Endothelial cell (in vitro differentiated cells): ENCODE results near the gene NECTIN1. TPM values are rescaled to one million over a fixed set of nuclear protein-coding genes. Genes with fewer than 3 reads are reported as not detected.

ENCODE experiments used
- DNase-seq: peaks from one replicate; pipeline ENCODE4 v3.0.0; 2021; ENCODE audit warnings: low spot score
- H3K27ac Mint-ChIP-seq: one replicate; pipeline ENCODE4 v1.8.0; 2021; ENCODE audit warnings: mixed read lengths, inconsistent platforms; ENCODE audit not compliant: unreplicated experiment
- H3K27me3 Mint-ChIP-seq: one replicate; pipeline ENCODE4 v1.8.0; 2021; ENCODE audit warnings: mild to moderate bottlenecking, moderate library complexity, mixed read lengths, inconsistent platforms; ENCODE audit not compliant: unreplicated experiment
- H3K36me3 Mint-ChIP-seq: one replicate; pipeline ENCODE4 v1.8.0; 2021; ENCODE audit warnings: mild to moderate bottlenecking, low read depth, mixed read lengths, inconsistent platforms; ENCODE audit not compliant: unreplicated experiment
- H3K4me1 Mint-ChIP-seq: one replicate; pipeline ENCODE4 v1.8.0; 2021; ENCODE audit warnings: mild to moderate bottlenecking, mixed read lengths, inconsistent platforms; ENCODE audit not compliant: unreplicated experiment
- H3K4me3 Mint-ChIP-seq: one replicate; pipeline ENCODE4 v1.8.0; 2021; ENCODE audit warnings: mild to moderate bottlenecking, mixed read lengths, inconsistent platforms; ENCODE audit not compliant: unreplicated experiment
- H3K9me3 Mint-ChIP-seq: one replicate; pipeline ENCODE4 v1.8.0; 2021; ENCODE audit warnings: mixed read lengths, inconsistent platforms; ENCODE audit not compliant: unreplicated experiment
- total RNA-seq: library from RNA; stranded (reverse); fragmentation: NEBNext Ultra II Directional; extraction: Animal tissue kit (Norgen Biotek cat#: 25700); gene quantifications from one replicate; pipeline ENCODE4 v1.2.1, GENCODE V29; 2021; ENCODE audit not compliant: unreplicated experiment
- TF ChIP-seq, protein P1 (sequence below): fragments of 200-600 bp; sonication (generic); IDR thresholded peaks from one replicate; pipeline ENCODE4 v1.5.0; 2021; ENCODE audit warnings: antibody characterized with exemption; ENCODE audit not compliant: unreplicated experiment

NECTIN1 gene
- total RNA-seq, 1 donor from 2014 or later, result 17.9 TPM

DNA sequence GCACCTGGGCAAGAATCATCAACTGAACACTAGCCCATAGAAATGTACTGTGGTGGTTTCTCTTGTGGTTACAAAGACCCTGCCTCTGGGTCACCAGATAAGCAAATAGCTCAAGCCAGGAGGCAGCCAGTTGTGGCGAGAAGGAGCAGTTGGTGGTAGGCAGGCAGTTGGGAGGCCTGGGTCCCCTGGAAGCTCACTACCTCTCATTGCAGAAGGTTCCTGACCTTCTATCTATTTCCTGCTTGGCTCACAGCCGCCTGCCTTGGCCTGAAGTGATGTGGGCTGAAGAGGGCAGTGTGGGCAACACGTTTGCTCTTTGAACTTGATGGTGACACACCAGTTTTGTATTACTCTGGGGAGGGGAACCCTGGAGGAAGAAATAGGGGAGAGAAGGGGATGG lies 34.7 kb downstream of the NECTIN1 start:
- TF ChIP-seq, protein P1, sequence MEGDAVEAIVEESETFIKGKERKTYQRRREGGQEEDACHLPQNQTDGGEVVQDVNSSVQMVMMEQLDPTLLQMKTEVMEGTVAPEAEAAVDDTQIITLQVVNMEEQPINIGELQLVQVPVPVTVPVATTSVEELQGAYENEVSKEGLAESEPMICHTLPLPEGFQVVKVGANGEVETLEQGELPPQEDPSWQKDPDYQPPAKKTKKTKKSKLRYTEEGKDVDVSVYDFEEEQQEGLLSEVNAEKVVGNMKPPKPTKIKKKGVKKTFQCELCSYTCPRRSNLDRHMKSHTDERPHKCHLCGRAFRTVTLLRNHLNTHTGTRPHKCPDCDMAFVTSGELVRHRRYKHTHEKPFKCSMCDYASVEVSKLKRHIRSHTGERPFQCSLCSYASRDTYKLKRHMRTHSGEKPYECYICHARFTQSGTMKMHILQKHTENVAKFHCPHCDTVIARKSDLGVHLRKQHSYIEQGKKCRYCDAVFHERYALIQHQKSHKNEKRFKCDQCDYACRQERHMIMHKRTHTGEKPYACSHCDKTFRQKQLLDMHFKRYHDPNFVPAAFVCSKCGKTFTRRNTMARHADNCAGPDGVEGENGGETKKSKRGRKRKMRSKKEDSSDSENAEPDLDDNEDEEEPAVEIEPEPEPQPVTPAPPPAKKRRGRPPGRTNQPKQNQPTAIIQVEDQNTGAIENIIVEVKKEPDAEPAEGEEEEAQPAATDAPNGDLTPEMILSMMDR, result no peak
- no peak overlapping the region for H3K4me3 Mint-ChIP-seq
- no peaks in the 10 kb centered on the region for H3K36me3 Mint-ChIP-seq
- peaks cover 3% of the 10 kb centered on the region for H3K27me3 Mint-ChIP-seq
- no peak for DNase-seq
- no peaks in the 10 kb centered on the region for H3K9me3 Mint-ChIP-seq
- H3K4me1 Mint-ChIP-seq, result no peaks in the 10 kb centered on the region
- no peak overlapping the region for H3K27ac Mint-ChIP-seq

DNA sequence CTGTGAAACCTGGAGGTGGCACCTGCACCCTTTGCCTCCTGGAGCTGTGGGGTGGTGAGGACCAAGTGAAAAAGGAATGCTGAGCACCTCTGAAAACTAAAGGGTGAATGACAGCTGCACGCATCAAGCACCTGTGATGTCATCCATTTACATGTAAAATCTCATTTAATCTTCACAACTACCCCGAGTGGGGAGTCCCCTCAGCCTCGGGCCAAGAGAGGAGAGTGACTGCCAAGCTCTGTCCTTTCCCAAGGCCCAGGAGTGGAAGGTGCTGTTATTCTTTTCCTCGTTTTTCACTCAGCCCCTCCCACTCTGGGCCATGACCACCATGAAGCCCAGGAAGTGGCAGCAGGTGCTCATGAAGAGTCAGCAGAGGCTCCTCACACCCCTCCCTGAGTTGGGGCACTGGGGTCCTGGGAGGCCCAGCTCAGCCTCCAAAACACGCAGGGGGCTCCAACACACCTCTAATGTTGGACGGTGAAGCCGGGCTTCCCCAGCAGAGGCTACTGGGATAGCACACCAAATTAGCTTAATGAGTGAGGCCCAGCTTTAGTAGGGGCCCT lies 35.7 kb downstream of the NECTIN1 start:
- no peak for DNase-seq
- Mint-ChIP-seq H3K9me3 (no peaks in the 10 kb centered on the region), H3K4me3 (no peak overlapping the region), H3K36me3 (no peaks in the 10 kb centered on the region), H3K4me1 (no peaks in the 10 kb centered on the region), H3K27ac (no peak overlapping the region), H3K27me3 (peaks cover 7% of the 10 kb centered on the region)
- TF ChIP-seq, protein P1, result no peak

DNA sequence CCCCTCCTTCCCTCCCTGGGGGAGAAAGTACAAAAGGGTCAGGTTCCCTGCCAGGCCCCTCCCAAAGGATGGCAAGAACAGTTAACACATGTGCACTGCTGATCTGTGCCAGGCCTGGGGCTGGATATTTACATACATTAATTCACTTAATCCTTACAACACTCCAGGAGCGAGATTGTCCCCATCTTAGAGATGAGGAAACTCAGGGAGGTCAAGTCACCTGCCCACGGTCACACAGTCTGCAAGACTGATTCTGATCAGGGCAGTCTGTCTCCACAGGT lies 36.5 kb downstream of the NECTIN1 start:
- TF ChIP-seq, protein P1, result no peak
- Mint-ChIP-seq H3K9me3 (no peaks in the 10 kb centered on the region), H3K4me3 (no peak overlapping the region), H3K4me1 (peaks cover 2% of the 10 kb centered on the region), H3K36me3 (no peaks in the 10 kb centered on the region), H3K27me3 (peaks cover 7% of the 10 kb centered on the region), H3K27ac (no peak overlapping the region)
- DNase-seq, result no peak

DNA sequence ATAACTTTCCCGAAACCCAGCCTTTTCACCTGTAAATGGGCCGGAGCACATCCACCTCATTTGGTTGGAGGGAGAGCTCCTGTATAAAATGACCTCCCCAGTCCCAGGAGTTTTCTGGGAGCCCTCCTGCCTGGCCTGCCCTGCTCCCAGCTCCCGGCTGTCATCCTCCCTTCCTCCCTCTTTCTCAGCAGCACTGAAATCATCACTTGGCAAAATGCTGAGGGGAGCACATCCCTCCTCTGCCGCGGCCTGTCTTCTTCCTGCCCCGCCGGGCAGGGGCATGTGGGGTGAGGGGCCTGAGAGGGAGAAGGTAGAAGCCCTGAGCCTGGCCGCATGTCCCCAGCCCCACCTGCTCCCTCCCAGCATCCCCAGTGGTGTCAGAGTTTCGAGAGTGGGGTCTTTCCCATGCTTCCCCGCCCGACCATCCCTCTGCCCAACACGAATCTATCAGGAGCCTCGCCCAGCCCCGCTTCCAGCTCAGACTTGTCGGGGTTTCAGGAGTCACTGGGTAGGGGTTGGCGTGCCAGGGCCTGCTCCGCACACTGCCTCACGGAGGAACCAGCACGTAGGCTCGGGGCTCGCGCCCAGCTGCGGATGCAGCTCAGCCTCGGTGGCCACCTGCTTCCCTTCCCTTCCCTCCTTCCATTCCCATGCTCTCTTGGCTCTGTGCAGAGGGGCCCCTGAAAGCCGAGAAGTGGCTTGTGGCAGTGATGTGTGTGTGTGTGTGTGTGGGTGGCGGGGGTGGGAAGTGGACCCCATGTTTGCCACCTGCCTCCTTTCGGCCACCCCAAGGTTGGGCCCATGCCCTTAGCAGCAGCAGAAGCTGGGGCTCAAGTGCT lies 37.1 kb downstream of the NECTIN1 start:
- Mint-ChIP-seq H3K4me1 (peaks cover 7% of the 10 kb centered on the region), H3K9me3 (no peaks in the 10 kb centered on the region), H3K27me3 (peaks cover 5% of the 10 kb centered on the region), H3K4me3 (no peak overlapping the region), H3K27ac (no peak overlapping the region), H3K36me3 (no peaks in the 10 kb centered on the region)
- TF ChIP-seq, protein P1, result no peak
- no peak for DNase-seq

DNA sequence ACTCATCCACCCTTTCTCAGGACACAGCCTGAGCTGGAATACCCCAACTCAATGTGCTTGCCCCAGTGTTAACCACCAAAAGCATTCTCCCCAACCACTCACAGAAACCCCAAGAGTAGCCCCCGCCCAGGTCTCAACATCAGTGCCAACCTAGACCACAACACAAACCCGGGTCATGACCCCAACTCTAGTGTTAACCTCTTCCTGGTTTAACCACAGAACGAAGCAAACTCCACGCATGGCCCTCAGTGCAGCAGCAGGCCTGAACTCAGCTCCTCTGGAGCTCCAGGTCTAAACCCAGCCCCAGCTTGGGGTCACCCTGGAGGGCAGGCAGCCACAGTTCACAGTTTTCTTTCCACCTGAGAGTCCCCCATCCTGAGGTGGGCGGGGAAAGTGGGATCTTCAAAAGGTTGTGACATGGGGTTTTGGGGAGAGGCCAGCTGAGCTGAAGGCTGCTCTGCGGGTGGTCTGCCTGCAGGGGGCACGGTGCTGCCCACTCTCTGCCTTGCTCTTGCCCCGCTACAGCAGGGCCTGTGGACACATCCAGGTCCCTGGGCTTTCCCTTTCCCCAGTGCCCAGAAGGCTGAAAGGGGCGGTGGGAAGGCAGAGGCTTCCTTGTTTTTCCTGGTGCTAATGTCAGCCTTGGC lies 37.9 kb downstream of the NECTIN1 start:
- Mint-ChIP-seq H3K27ac (no peak overlapping the region), H3K4me3 (no peak overlapping the region), H3K4me1 (peaks cover 13% of the 10 kb centered on the region), H3K27me3 (peaks cover 5% of the 10 kb centered on the region), H3K36me3 (no peaks in the 10 kb centered on the region), H3K9me3 (no peaks in the 10 kb centered on the region)
- no peak for DNase-seq
- TF ChIP-seq, protein P1, result peak; percentile 12
